ENCODE data around the gene NT5C2. TPM values are rescaled to one million over a fixed set of nuclear protein-coding genes. Genes with fewer than 3 reads are reported as not detected.

The NT5C2 gene
- total RNA-seq, 2 experiments from 2014 or later, result 60.8 to 62.0 TPM

DNA sequence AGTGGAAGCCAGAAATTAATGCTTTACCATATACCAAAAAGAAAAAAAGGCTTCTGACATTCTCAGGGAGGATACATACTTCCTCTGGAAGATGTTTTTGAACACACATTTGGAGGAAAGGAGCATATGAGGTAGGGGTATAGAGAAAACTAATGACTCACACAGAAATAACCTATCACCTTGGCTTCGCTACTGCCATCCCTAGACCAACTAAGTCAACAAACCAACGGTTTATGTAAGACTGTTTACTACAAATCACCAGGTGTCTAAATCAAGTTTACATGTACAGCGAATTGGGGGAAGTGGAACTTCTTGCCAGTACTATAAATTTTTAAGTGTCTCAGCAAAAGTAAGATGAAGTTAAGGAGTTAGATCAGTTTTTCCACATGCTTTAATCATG is 96.9 kb downstream of the NT5C2 start:
- ChIA-PET CTCF (no interaction called here), POLR2A (interaction anchor here (1.0 kb wide), 1 partner anchor 13 kb away, joined by 3 read pairs; no protein-coding TSS in a partner anchor)
- peaks cover 56% of the 10 kb centered on the region for H3K36me3 Mint-ChIP-seq (ENCODE audit: low read depth)
- H3K27ac Mint-ChIP-seq, result no peak overlapping the region
- H3K4me3 Mint-ChIP-seq, result no peak overlapping the region
- H3K27me3 Mint-ChIP-seq (ENCODE audit: low read depth), result no peaks in the 10 kb centered on the region
- DNase-seq, result no peak
- ATAC-seq, result no peak
- no peaks in the 10 kb centered on the region for H3K4me1 Mint-ChIP-seq (ENCODE audit: low read depth)
- H3K9me3 Mint-ChIP-seq (ENCODE audit: insufficient read depth), result no peaks in the 10 kb centered on the region

DNA sequence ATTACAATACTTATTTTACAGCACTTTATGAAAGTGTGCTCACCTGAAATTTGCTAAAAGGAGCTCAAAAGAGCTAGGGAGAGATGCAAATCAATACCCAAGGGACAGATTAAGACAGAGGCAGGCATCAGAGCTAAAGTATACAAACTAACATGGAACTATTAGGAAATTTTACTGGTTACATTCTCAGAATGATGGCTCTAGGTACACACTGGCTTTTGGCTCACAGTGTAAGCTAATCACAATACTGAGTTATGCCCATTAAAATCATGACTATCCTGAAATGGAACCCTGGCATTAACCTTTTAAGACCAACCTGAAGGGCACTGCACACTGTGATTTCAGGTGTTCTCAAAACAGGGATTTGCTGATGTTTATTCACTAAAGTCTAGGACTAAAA is 98.1 kb downstream of the NT5C2 start:
- Mint-ChIP-seq H3K36me3 (ENCODE audit: low read depth) (peaks cover 60% of the 10 kb centered on the region), H3K27me3 (ENCODE audit: low read depth) (no peaks in the 10 kb centered on the region), H3K4me3 (no peak overlapping the region), H3K9me3 (ENCODE audit: insufficient read depth) (no peaks in the 10 kb centered on the region), H3K27ac (no peak overlapping the region), H3K4me1 (ENCODE audit: low read depth) (no peaks in the 10 kb centered on the region)
- CTCF ChIA-PET, result interaction anchor here (1.8 kb wide), 1 partner anchor 150 kb away, joined by 7 read pairs; no protein-coding TSS in a partner anchor
- DNase-seq, result no peak
- no peak for ATAC-seq
- POLR2A ChIA-PET, result interaction anchor here (0.7 kb wide), 1 partner anchor 281 kb away, joined by 3 read pairs; no protein-coding TSS in a partner anchor

- Mint-ChIP-seq H3K9me3 (ENCODE audit: insufficient read depth) (no peaks in the 10 kb centered on the region), H3K27me3 (ENCODE audit: low read depth) (no peaks in the 10 kb centered on the region), H3K36me3 (ENCODE audit: low read depth) (peaks cover 70% of the 10 kb centered on the region), H3K27ac (no peak overlapping the region), H3K4me3 (no peak overlapping the region), H3K4me1 (ENCODE audit: low read depth) (no peaks in the 10 kb centered on the region)
- ATAC-seq (no peak), DNase-seq (no peak)
- ChIA-PET POLR2A (no interaction called here), CTCF (interaction anchor here (1.4 kb wide), 2 partner anchors 153 to 173 kb away, joined by 3 to 7 read pairs; partner anchors contain the start of gene CNNM2)
Measured at GRCh38 chr10:103090911-103091310, 102.2 kb downstream of the NT5C2 start.

DNA sequence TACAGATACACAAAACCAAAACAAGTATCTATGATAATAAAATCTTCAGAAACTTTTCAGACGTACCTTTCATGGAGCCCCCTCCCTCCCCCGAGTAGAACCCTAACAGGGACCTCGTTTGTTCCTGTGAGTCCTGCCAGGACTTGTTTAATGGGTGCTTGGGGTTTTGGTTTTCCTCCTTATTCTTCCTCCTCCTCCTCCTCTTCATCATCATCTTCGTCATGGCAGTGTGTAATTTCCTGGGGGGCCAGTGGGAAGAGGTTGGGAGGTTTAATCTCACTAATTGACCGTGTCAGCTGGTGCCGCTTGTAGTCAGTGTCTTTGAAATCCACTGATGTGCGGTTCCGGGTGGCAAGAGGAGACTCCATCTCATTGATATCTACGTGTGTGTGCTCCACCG is 103.6 kb downstream of the NT5C2 start:
- Mint-ChIP-seq H3K4me1 (ENCODE audit: low read depth) (no peaks in the 10 kb centered on the region), H3K4me3 (no peak overlapping the region), H3K27me3 (ENCODE audit: low read depth) (no peaks in the 10 kb centered on the region), H3K27ac (peak overlapping the region; percentile 52), H3K36me3 (ENCODE audit: low read depth) (peaks cover 74% of the 10 kb centered on the region), H3K9me3 (ENCODE audit: insufficient read depth) (no peaks in the 10 kb centered on the region)
- no peak for ATAC-seq
- DNase-seq, result no peak
- ChIA-PET CTCF (no interaction called here), POLR2A (interaction anchor here (0.8 kb wide), 1 partner anchor 18 kb away, joined by 3 read pairs; no protein-coding TSS in a partner anchor)

DNA sequence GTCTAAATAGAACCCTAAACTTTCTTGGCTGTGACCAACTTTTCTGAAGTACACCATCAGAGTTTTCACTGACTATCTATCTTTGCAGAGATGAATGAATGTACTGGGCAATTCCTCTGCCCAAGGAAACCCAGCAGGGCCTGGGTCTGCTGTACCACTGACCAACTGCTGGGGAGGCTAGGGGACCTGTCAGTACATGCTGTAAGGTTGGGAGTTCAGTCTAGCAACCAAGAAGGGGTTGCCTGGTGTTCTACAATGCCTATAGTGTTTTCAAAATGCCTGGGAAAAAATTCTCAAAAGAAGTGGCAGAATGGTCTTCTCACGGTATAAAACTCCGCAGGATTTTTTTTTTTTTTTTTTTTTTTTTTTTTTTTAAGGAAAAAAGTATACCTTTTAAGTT is 106.3 kb downstream of the NT5C2 start:
- CTCF ChIA-PET, result interaction anchor here (1.2 kb wide), 1 partner anchor 17 kb away, joined by 3 read pairs; no protein-coding TSS in a partner anchor
- H3K27ac Mint-ChIP-seq, result no peak overlapping the region
- peaks cover 55% of the 10 kb centered on the region for H3K36me3 Mint-ChIP-seq (ENCODE audit: low read depth)
- H3K27me3 Mint-ChIP-seq (ENCODE audit: low read depth), result no peaks in the 10 kb centered on the region
- no peaks in the 10 kb centered on the region for H3K9me3 Mint-ChIP-seq (ENCODE audit: insufficient read depth)
- H3K4me1 Mint-ChIP-seq (ENCODE audit: low read depth), result no peaks in the 10 kb centered on the region
- DNase-seq, result no peak
- POLR2A ChIA-PET, result no interaction called here
- no peak overlapping the region for H3K4me3 Mint-ChIP-seq
- no peak for ATAC-seq

- Mint-ChIP-seq H3K4me1 (ENCODE audit: low read depth) (no peaks in the 10 kb centered on the region), H3K9me3 (ENCODE audit: insufficient read depth) (no peaks in the 10 kb centered on the region), H3K36me3 (ENCODE audit: low read depth) (peaks cover 50% of the 10 kb centered on the region), H3K27me3 (ENCODE audit: low read depth) (no peaks in the 10 kb centered on the region), H3K4me3 (no peak overlapping the region), H3K27ac (no peak overlapping the region)
- ATAC-seq (no peak), DNase-seq (no peak)
- POLR2A ChIA-PET, result no interaction called here
- CTCF ChIA-PET, result interaction anchor here (1.0 to 1.2 kb wide), 2 partner anchors 17 to 158 kb away, joined by 3 to 4 read pairs; no protein-coding TSS in a partner anchor
Measured at GRCh38 chr10:103086261-103086660, 106.8 kb downstream of the NT5C2 start.

DNA sequence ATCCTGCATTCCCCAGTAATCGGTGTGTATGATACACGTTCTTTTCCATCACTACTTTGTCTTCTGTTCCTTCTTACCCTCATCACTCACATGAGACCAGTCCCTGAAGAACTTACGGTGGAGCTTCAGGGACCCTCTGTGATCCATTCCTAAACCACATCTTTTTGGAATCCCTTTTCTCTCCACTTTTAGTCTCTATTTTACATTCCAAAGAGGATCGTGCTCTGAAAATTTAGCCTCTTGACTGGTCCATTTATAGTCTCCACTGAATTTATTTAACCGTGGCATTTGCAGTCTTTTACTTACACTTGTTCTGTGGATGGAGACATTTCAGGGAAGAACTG is 109.1 kb downstream of the NT5C2 start:
- POLR2A ChIA-PET, result no interaction called here
- peaks cover 30% of the 10 kb centered on the region for H3K36me3 Mint-ChIP-seq (ENCODE audit: low read depth)
- no peaks in the 10 kb centered on the region for H3K27me3 Mint-ChIP-seq (ENCODE audit: low read depth)
- DNase-seq (no peak), ATAC-seq (no peak)
- no peaks in the 10 kb centered on the region for H3K4me1 Mint-ChIP-seq (ENCODE audit: low read depth)
- H3K4me3 Mint-ChIP-seq, result no peak overlapping the region
- CTCF ChIA-PET, result no interaction called here
- H3K9me3 Mint-ChIP-seq (ENCODE audit: insufficient read depth), result no peaks in the 10 kb centered on the region
- H3K27ac Mint-ChIP-seq, result no peak overlapping the region

DNA sequence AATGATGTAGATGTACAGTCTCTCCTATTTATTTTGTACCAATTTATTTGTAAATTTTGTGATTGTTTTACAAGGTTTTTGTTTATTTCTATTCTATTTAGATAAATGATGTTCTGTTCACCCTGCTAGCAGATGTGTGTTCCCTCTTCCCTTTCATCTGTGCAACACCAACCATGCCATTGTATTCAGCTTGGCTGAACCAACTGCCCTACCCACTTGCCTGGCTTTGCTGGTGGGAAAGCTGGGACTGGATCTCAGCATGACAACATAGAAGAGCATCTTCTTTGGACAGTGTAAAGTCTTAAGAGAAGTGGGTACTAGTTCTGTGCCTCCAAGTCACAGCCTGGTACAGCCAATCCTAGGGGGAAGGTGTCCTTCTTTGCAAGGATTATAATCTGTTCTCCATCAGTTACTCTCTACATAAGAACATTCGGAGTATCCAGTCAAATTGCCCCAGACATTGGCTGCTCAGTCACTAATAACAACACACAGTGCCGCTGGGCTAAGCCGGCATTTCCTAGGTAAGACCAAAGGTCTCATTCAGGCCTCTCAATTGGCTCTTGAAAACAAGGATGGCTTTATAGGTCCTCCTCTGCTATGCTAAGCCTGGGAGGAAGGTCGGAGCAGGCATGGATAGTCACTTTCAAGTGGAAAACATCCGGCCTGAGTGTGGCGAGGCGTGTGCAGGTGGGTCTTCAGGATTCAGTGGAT is 109.7 kb downstream of the NT5C2 start:
- ChIA-PET POLR2A (interaction anchor here (0.7 to 0.8 kb wide), 2 partner anchors 12 to 1239 kb away, joined by 3 read pairs; no protein-coding TSS in a partner anchor), CTCF (no interaction called here)
- Mint-ChIP-seq H3K4me1 (ENCODE audit: low read depth) (no peaks in the 10 kb centered on the region), H3K36me3 (ENCODE audit: low read depth) (peaks cover 24% of the 10 kb centered on the region), H3K27me3 (ENCODE audit: low read depth) (no peaks in the 10 kb centered on the region), H3K27ac (no peak overlapping the region), H3K4me3 (no peak overlapping the region), H3K9me3 (ENCODE audit: insufficient read depth) (no peaks in the 10 kb centered on the region)
- DNase-seq (no peak), ATAC-seq (no peak)

DNA sequence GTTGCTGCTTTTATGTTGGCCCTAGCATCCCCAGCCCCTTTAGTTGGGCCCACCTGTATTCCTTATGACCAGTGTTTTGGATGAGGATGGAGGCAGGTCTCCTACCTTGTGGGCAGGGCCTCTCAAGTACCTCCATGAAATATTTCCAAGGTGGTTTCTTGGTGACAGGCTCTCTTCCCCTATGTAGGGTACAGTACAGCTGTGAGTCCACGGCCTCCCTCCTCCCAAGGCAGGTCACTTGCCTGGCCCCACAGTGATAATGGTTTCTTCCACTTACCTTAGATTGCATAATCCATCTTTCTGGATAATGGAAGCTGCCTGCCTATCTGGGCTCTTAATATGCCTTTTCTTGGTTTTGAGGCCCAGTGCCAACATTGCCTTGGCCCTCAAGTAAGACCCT is 110.4 kb downstream of the NT5C2 start:
- no peaks in the 10 kb centered on the region for H3K9me3 Mint-ChIP-seq (ENCODE audit: insufficient read depth)
- POLR2A ChIA-PET, result interaction anchor here (0.7 to 0.8 kb wide), 2 partner anchors 13 to 1240 kb away, joined by 3 read pairs; no protein-coding TSS in a partner anchor
- H3K36me3 Mint-ChIP-seq (ENCODE audit: low read depth), result peaks cover 20% of the 10 kb centered on the region
- CTCF ChIA-PET, result no interaction called here
- no peak overlapping the region for H3K27ac Mint-ChIP-seq
- no peaks in the 10 kb centered on the region for H3K27me3 Mint-ChIP-seq (ENCODE audit: low read depth)
- ATAC-seq (no peak), DNase-seq (no peak)
- H3K4me3 Mint-ChIP-seq, result no peak overlapping the region
- H3K4me1 Mint-ChIP-seq (ENCODE audit: low read depth), result no peaks in the 10 kb centered on the region

- POLR2A ChIA-PET, result interaction anchor here (0.9 kb wide), 1 partner anchor 17 kb away, joined by 3 read pairs; no protein-coding TSS in a partner anchor
- Mint-ChIP-seq H3K4me3 (no peak overlapping the region), H3K27ac (no peak overlapping the region), H3K9me3 (ENCODE audit: insufficient read depth) (no peaks in the 10 kb centered on the region), H3K4me1 (ENCODE audit: low read depth) (no peaks in the 10 kb centered on the region), H3K27me3 (ENCODE audit: low read depth) (no peaks in the 10 kb centered on the region), H3K36me3 (ENCODE audit: low read depth) (peaks cover 10% of the 10 kb centered on the region)
- CTCF ChIA-PET, result interaction anchor here (0.7 to 1.2 kb wide), 2 partner anchors 163 to 164 kb away, joined by 3 read pairs; partner anchors contain the start of gene CNNM2
- no peak for DNase-seq
- ATAC-seq, result no peak
Measured at GRCh38 chr10:103080891-103081581, 112.0 kb downstream of the NT5C2 start.

GRCh38 chr10:103079946-103080345 is 113.1 kb downstream of the NT5C2 start:
- Mint-ChIP-seq H3K27me3 (ENCODE audit: low read depth) (no peaks in the 10 kb centered on the region), H3K4me3 (no peak overlapping the region), H3K4me1 (ENCODE audit: low read depth) (no peaks in the 10 kb centered on the region), H3K9me3 (ENCODE audit: insufficient read depth) (no peaks in the 10 kb centered on the region), H3K36me3 (ENCODE audit: low read depth) (peaks cover 3% of the 10 kb centered on the region), H3K27ac (no peak overlapping the region)
- POLR2A ChIA-PET, result no interaction called here
- ATAC-seq (no peak), DNase-seq (no peak)
- CTCF ChIA-PET, result interaction anchor here (1.2 to 1.9 kb wide), 3 partner anchors 10 to 177 kb away, joined by 3 to 5 read pairs (median 3); no protein-coding TSS in a partner anchor

- Mint-ChIP-seq H3K4me3 (no peak overlapping the region), H3K9me3 (ENCODE audit: insufficient read depth) (no peaks in the 10 kb centered on the region), H3K36me3 (ENCODE audit: low read depth) (no peaks in the 10 kb centered on the region), H3K27me3 (ENCODE audit: low read depth) (no peaks in the 10 kb centered on the region), H3K4me1 (ENCODE audit: low read depth) (no peaks in the 10 kb centered on the region), H3K27ac (no peak overlapping the region)
- ChIA-PET CTCF (interaction anchor here (0.9 to 1.9 kb wide), 4 partner anchors 9 to 176 kb away, joined by 3 to 5 read pairs (median 3); no protein-coding TSS in a partner anchor), POLR2A (no interaction called here)
- no peak for ATAC-seq
- DNase-seq, result no peak
Measured at GRCh38 chr10:103079100-103079499, 114.0 kb downstream of the NT5C2 start.

All from activated CD8-positive, alpha-beta T cell treated with anti-CD3 and anti-CD28 coated beads, Interleukin-2, amount 10 ng/mL, durations not matched to agents 7 days and 5 days (primary cell).